PC-9 (cell line): ENCODE data around the gene TRIM10. TPM values are rescaled to one million over a fixed set of nuclear protein-coding genes. Genes with fewer than 3 reads are reported as not detected.

ENCODE experiments used
- BruUV-seq: library from RNA; stranded (reverse); fragments of 400-500 nt; replicated peaks from 2 replicates; lab custom pipeline; 2021; lab: Mats Ljungman, UMichigan
- CTCF ChIA-PET: fragments of 300-600 bp; sonication (Branson Sonifier 250); formaldehyde crosslinking; loops from one replicate; lab custom pipeline; 2022; ENCODE audit warnings: antibody characterized with exemption; lab: Charles Lee
- POLR2A ChIA-PET: fragments of 300-600 bp; sonication (Branson Sonifier 250); formaldehyde crosslinking; loops from one replicate; lab custom pipeline; 2022; ENCODE audit warnings: antibody characterized with exemption; ENCODE audit not compliant: unreplicated experiment; lab: Charles Lee
- DNase-seq, 2 experiments: peaks; one replicate each; pipeline versions ENCODE4 v3.0.0 to v3.0.0-alpha.2; 2015 to 2022; ENCODE audit warnings: mixed read lengths in 1 of 2
- H2AFZ ChIP-seq: fragments of 200-600 bp; sonication (generic); 2 replicates; pipeline ENCODE4 v1.8.1; 2017; ENCODE audit warnings: antibody characterized with exemption
- H3F3A ChIP-seq: fragments of 200-600 bp; sonication (generic); 2 replicates; pipeline ENCODE4 v1.8.1; 2017; ENCODE audit warnings: antibody characterized with exemption, mild to moderate bottlenecking, low read depth; ENCODE audit not compliant: insufficient read depth
- H3K27ac ChIP-seq: fragments of 200-600 bp; sonication (generic); 2 replicates; pipeline ENCODE4 v1.6.1; 2016; ENCODE audit warnings: mixed run types
- H3K27me3 ChIP-seq: fragments of 200-600 bp; sonication (generic); 2 replicates; pipeline ENCODE4 v1.6.1; 2016; ENCODE audit warnings: low read depth, mixed run types; ENCODE audit not compliant: insufficient read depth
- H3K36me3 ChIP-seq: fragments of 200-600 bp; sonication (generic); 2 replicates; pipeline ENCODE4 v1.6.1; 2016; ENCODE audit warnings: low read depth, mixed run types
- H3K4me1 ChIP-seq: fragments of 200-600 bp; sonication (generic); replicated peaks from 2 replicates; pipeline ENCODE4 v1.6.1; 2016; ENCODE audit warnings: mixed run types; ENCODE audit not compliant: insufficient read depth
- H3K4me2 ChIP-seq: fragments of 200-600 bp; sonication (generic); 2 replicates; pipeline ENCODE4 v1.6.1; 2017; ENCODE audit warnings: mixed run types
- H3K4me3 ChIP-seq: fragments of 200-600 bp; sonication (generic); 2 replicates; pipeline ENCODE4 v1.6.1; 2016; ENCODE audit warnings: mixed run types
- H3K79me2 ChIP-seq: fragments of 200-600 bp; sonication (generic); 2 replicates; pipeline ENCODE4 v1.6.1; 2017; ENCODE audit warnings: low read depth, mixed run types
- H3K9me2 ChIP-seq: fragments of 200-600 bp; sonication (generic); 2 replicates; pipeline ENCODE4 v1.8.1; 2017; ENCODE audit warnings: mild to moderate bottlenecking; ENCODE audit not compliant: insufficient read depth
- H3K9me3 ChIP-seq: fragments of 200-600 bp; sonication (generic); 2 replicates; pipeline ENCODE4 v1.8.1; 2016; ENCODE audit warnings: low read depth; ENCODE audit not compliant: insufficient read depth
- H4K20me1 ChIP-seq: fragments of 200-600 bp; sonication (generic); 2 replicates; pipeline ENCODE4 v1.8.1; 2017; ENCODE audit not compliant: insufficient read depth
- CTCF ChIP-seq: fragments of 200-600 bp; sonication (generic); conservative IDR thresholded peaks from 2 replicates; pipeline ENCODE4 v1.6.1; 2017; ENCODE audit warnings: mixed run types, antibody characterized with exemption, mild to moderate bottlenecking, moderate library complexity
- EZH2 ChIP-seq: fragments of 200-600 bp; sonication (generic); IDR thresholded peaks from 2 replicates; pipeline ENCODE4 v1.8.0; 2017; ENCODE audit warnings: antibody characterized with exemption, low read depth
- intact Hi-C: fragments of 100-400 bp; cut with micrococcal nuclease; formaldehyde crosslinking; loops from one replicate; pipeline ENCODE4 v1.10.0; 2022; ENCODE audit not compliant: unreplicated experiment
- total RNA-seq: library from RNA; stranded (reverse); gene quantifications from 2 replicates; pipeline ENCODE4 v1.2.3, GENCODE V29; 2021

TRIM10 gene
- total RNA-seq, 1 experiment from 2014 or later: not detected

- H3F3A ChIP-seq: no peaks in the 10 kb centered on the region
- H3K27ac ChIP-seq: no peak overlapping the region
- H3K4me2 ChIP-seq: no peak overlapping the region
- peaks cover 28% of the 10 kb centered on the region for H3K4me1 ChIP-seq
- BruUV-seq: no TSS peak
- H2AFZ ChIP-seq: no peak overlapping the region
- H4K20me1 ChIP-seq: no peaks in the 10 kb centered on the region
- H3K9me2 ChIP-seq: no peaks in the 10 kb centered on the region
- POLR2A ChIA-PET: no interaction called here
- intact Hi-C loops: loop anchor here (1.0 to 2.0 kb wide), 7 partner anchors 29 to 427 kb away; partner anchors contain the start of genes PPP1R11 and RNF39
- TF ChIP-seq EZH2: no peak
- no peak for TF ChIP-seq CTCF
- H3K4me3 ChIP-seq: no peak overlapping the region
- CTCF ChIA-PET: interaction anchor here (0.6 to 4.3 kb wide), 7 partner anchors 28 to 1261 kb away, joined by 3 to 28 read pairs (median 4); partner anchors contain the start of gene POLR1H
- no peak for DNase-seq
- H3K36me3 ChIP-seq: no peaks in the 10 kb centered on the region
- no peaks in the 10 kb centered on the region for H3K9me3 ChIP-seq
- no peaks in the 10 kb centered on the region for H3K79me2 ChIP-seq
- H3K27me3 ChIP-seq: no peaks in the 10 kb centered on the region
Measured at GRCh38 chr6:30131947-30132497, 29.0 kb downstream of the TRIM10 start.

GRCh38 chr6:30130887-30131862, 29.8 kb downstream of the TRIM10 start:
- no peaks in the 10 kb centered on the region for H3K79me2 ChIP-seq
- H3K9me3 ChIP-seq: no peaks in the 10 kb centered on the region
- POLR2A ChIA-PET: interaction anchor here (0.6 to 0.7 kb wide), 2 partner anchors 37 to 483 kb away, joined by 3 read pairs; no protein-coding TSS in a partner anchor
- H3F3A ChIP-seq: no peaks in the 10 kb centered on the region
- no peak overlapping the region for H2AFZ ChIP-seq
- no peaks in the 10 kb centered on the region for H4K20me1 ChIP-seq
- H3K27ac ChIP-seq: no peak overlapping the region
- CTCF ChIA-PET: interaction anchor here (0.6 to 4.3 kb wide), 9 partner anchors 27 to 1262 kb away, joined by 3 to 28 read pairs (median 4); partner anchors contain the start of gene POLR1H
- H3K9me2 ChIP-seq: no peaks in the 10 kb centered on the region
- H3K4me1 ChIP-seq: peaks cover 28% of the 10 kb centered on the region
- intact Hi-C loops: loop anchor here (1.0 to 2.0 kb wide), 7 partner anchors 28 to 426 kb away; partner anchors contain the start of genes PPP1R11 and RNF39
- no TSS peak for BruUV-seq
- peak overlapping the region; percentile 75 for H3K4me2 ChIP-seq
- TF ChIP-seq EZH2 (no peak), CTCF (peak; percentile 98)
- no peaks in the 10 kb centered on the region for H3K27me3 ChIP-seq
- H3K36me3 ChIP-seq: no peaks in the 10 kb centered on the region
- no peak overlapping the region; the same call in 1 of the 2 replicates for H3K4me3 ChIP-seq
- DNase-seq: peak; percentile 59 to 80

GRCh38 chr6:30130179-30130679, 30.8 kb downstream of the TRIM10 start:
- no peak overlapping the region for H2AFZ ChIP-seq
- POLR2A ChIA-PET: no interaction called here
- TF ChIP-seq CTCF: no peak
- no peak for TF ChIP-seq EZH2
- H3K36me3 ChIP-seq: no peaks in the 10 kb centered on the region
- H3K27ac ChIP-seq: no peak overlapping the region
- no peak for DNase-seq
- no peaks in the 10 kb centered on the region for H3F3A ChIP-seq
- no peaks in the 10 kb centered on the region for H3K79me2 ChIP-seq
- H4K20me1 ChIP-seq: no peaks in the 10 kb centered on the region
- no peaks in the 10 kb centered on the region for H3K27me3 ChIP-seq
- H3K4me1 ChIP-seq: peaks cover 28% of the 10 kb centered on the region
- CTCF ChIA-PET: interaction anchor here (1.1 to 4.3 kb wide), 3 partner anchors 27 to 477 kb away, joined by 3 to 28 read pairs (median 3); no protein-coding TSS in a partner anchor
- H3K4me2 ChIP-seq: peak overlapping the region; percentile 75
- H3K9me3 ChIP-seq: no peaks in the 10 kb centered on the region
- intact Hi-C loops: loop anchor here (2.0 kb wide), 3 partner anchors 63 to 425 kb away; partner anchors contain the start of gene PPP1R11
- H3K4me3 ChIP-seq: no peak overlapping the region; the same call in 1 of the 2 replicates
- no peaks in the 10 kb centered on the region for H3K9me2 ChIP-seq
- no TSS peak for BruUV-seq
